Muscle of arm (tissue), 12 donors: ENCODE results near the gene TRIM60. TPM values are rescaled to one million over a fixed set of nuclear protein-coding genes. Genes with fewer than 3 reads are reported as not detected.
"Not testable (repeated sequence)": the region's sequence is repeated elsewhere in the genome, so short reads cannot be mapped to it uniquely, and the experiment has no call there.

Experiments used
- DNase-seq: peaks from one replicate; pipeline ENCODE4 v3.0.0-alpha.2; 2013
- polyA plus RNA-seq, 12 donors: library from polyadenylated mRNA; unstranded; fragments of 120-200 nt; gene quantifications; one replicate each; pipeline ENCODE4 v1.2.1, GENCODE V29; 2013; ENCODE audit not compliant: insufficient read length in 12 of 12

The TRIM60 gene
- polyA plus RNA-seq, 12 donors, result not detected

DNA sequence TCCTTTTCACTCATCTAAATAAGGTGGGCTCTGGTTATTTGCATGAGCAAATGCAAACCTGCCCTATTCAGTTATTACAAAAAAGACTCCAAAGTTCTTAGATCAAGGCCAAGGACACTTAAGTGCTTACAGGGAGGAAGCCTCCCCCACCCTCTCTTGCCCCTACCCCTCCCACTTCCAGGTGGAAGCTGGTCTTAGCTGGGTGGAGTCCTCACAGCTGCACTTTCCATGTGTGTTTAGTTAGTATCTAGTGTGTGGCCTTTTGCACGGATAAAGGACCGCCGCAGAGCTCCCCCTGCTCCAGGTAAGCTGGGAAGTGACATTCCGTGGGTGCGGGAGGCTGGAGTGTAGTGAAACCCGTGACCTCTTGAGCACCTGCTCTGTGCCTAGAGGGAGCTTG is 21.8 kb downstream of the TRIM60 start, which contains the start of gene TRIM75:
TSS of gene TRIM75 (plus strand) at position 222 of the 400 bp plus-strand sequence. CDS start 5,282 bp downstream, outside the sequence.
- DNase-seq, result no peak

DNA sequence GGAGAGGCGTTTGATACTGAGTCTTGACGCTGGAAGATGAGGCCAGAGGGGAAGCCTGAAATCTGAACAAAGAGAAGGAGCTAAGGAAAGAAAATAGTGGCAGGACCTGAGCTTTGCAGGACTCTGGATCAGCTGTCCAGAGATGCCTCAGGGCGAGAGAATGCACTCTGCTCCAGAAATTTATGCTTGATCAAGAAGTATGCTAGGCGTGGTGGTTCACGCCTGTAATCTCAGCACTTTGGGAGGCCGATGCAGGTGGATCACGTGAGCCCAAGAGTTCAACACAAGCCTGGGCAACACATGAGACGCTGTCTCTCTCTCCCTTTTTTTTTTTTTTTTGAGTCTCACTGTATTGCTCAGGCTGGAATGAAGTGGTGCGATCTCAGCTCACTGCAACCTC is 23.8 kb downstream of the TRIM60 start:
- DNase-seq, result no peak

DNA sequence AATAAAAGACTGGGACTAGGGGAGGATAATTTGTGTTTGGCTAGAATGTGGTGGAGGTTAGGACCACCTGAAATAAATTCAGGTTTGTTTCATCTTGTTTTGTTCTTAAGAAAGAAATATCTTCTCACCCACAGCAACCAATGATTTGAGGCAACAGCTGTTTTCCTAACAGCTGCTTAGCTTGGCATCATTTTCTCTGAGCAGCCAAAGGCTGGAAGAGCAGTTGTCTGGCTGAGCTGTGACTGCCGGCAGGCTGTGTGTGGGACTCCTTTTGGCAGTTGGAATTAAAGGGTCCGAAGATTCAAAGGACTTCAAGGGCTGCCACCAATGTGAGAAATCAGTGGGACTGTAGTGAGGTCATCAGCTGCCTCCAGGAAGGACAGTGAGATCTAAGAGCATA is 26.9 kb downstream of the TRIM60 start:
- DNase-seq, result peak; percentile 44

DNA sequence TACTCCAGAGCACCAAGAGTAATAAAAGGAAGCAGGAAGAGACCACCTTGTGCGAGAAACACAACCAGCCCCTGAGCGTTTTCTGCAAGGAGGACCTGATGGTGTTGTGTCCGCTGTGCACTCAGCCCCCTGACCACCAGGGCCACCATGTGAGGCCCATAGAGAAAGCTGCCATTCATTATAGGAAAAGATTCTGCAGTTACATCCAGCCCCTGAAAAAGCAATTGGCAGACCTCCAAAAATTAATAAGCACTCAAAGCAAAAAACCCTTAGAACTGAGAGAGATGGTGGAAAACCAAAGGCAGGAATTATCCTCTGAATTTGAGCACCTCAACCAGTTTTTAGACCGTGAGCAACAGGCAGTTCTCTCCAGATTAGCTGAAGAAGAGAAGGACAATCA is 27.6 kb downstream of the TRIM60 start:
- DNase-seq, result no peak

DNA sequence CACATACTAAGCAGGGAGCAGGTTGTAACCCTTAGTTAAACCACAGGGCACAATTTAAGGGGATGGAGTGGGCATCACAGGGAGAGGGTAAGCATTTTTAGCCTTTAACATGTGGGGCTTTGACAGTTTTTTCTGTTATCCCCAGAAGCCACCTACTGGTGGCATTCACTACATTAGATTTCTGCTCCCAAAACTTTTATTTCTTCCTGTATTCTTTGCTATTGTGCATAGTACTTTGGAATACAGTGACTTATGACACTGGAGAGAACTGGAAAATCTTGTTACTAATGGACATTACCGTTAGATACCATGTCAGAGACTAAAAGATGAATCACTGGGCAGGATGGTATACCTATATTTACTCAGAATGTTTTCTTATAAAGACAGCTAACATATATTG is 29.1 kb downstream of the TRIM60 start:
- DNase-seq, result no peak

DNA sequence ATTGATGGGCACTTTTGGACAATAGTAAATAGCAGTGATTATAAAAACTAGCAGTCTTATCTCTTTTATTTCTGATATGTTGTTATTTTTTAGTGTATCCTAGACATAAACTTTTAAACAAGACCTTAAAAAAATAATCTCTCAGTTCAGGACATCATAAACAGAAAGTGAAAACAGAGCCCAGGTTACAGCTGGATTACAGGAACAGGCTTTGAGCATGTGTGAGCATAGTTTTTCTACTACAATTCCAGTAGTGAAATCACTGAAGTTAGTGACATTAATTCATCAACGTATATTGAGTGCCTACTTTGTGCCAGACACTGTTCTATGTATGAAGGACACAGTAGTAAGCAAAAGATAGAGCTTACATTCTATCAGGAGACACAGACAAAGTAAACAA is 38.8 kb downstream of the TRIM60 start:
- DNase-seq, result no peak

DNA sequence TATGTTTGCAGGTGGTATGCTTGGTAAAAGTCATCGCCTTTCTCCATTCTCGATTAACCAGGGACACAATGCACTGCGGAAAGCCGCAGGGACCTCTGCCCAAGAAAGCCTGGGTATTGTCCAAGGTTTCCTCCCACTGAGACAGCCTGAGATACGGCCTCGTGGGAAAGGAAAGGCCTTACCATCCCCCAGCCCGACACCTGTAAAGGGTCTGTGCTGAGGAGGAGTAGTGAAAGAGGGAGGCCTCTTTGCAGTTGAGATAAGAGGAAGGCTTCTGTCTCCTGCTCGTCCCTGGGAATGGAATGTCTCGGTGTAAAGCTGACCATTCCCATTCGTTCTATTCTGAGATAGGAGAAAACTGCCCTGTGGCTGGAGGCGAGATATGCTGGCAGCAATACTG is 41.5 kb downstream of the TRIM60 start:
- not testable (repeated sequence) for DNase-seq

DNA sequence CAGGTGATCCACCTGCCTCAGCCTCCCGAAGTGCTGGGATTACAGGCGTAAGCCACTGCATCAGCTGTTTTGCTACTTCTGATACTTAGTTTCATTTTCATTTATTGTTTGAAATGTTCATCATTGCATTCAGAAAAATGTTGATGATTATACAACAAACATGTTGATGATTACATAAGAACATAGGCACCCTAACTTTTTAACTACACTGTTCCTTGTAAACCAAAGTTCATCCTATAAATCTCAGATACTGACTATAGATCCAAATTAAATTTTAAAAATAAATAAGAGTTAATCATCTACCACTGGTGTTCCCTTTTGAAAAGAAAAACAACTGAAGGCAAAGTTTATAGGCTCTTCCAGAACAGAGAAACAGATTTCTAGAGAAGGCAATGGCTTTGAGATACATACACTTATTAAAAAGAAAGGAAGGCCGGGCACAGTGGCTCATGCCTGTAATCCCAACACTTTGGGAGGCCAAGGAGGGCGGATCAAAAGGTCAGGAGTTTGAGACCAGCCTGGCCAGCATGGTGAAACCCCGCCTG is 45.3 kb downstream of the TRIM60 start:
- DNase-seq, result no peak

DNA sequence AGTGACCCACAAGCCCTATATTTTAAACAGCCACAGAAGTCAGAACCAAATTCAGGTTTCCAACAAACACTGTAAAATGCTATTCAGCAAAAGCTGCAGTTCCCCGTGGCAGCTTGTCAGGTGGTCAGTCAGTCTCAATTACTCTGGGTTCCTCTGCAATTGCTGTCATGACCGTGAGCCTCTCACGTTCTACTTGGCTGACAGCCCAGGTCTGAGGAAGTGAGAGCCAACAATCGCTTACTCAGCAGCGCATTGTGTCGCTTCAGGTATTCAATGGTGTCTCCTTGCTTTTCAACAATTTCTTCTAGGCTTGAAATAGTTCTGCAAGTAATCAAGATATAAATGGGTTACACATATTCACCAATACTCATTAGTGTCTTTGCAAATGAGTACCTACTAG is 47.7 kb downstream of the TRIM60 start:
- DNase-seq, result peak; percentile 20

DNA sequence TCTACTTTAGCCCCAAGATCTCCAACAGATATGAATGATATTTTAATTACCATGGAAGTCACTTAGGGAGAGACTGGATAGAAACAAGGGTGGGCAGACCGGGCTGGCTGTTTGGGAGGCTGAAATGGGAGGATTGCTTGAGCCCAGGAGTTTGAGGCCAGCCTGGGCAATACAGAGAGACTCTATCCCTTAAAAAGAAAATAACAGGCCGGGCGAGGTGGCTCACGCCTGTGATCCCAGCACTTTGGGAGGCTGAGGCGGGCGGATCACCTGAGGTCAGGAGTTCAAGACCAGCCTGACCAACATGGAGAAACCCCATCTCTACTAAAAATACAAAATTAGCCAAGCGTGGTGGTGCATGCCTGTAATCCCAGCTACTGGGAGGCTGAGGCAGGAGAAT is 53.0 kb downstream of the TRIM60 start:
- DNase-seq, result not testable (repeated sequence)

DNA sequence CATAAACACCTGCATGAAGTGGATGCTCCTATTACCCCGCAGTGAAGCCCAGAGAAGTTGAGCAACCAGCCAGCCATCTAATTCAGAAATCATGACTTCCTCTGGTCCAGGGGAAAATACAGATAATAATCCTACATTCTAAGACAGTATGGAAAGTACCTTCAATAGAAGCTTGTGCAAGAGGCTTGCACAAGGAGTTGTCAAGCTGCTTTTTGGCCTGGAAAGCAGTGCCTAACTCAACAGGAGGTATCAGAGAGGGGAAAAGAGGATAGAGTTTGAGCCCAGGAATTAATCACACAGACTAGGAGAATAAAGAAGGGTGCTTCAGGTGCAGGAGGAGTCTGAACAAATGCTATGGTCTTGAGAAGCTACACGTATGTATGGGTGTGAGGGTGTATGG is 54.1 kb downstream of the TRIM60 start:
- DNase-seq, result no peak

DNA sequence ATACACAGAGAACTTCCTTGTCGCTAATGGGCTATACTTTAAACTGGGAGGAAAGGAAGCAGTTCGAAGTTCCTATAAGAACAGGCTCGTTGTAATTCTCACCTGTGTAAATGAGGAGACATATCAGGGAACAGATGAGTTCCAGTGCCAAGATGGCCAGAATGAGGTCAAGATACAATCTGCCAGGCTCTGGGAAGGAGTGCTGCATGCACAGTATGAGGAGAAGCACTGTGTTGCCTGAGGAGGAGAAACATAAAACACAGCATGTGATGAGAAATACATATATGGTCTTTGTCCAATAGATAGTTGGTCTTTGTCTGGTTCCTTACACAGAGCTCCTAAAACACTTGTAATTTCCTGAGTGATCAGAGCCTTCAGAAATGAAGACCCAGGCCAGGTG is 56.6 kb downstream of the TRIM60 start:
- DNase-seq, result no peak

Other genes starting within 250 kb of the TRIM60 start
- 1 to 10 TPM in 3 of 12 donors, under 1 TPM in 8, not detected in 1; 0.05 to 4.0 (median 0.36) TPM for gene APELA, start 154.8 kb upstream of the TRIM60 start, polyA plus RNA-seq
- gene TRIM61, start 54.3 kb upstream of the TRIM60 start, polyA plus RNA-seq, result 1 to 10 TPM in 11 of 12 donors, not detected in 1; 2.2 to 7.7 (median 3.3) TPM
- under 1 TPM in 6 of 12 donors, not detected in 6; 0.09 to 0.31 (median 0.16) TPM for gene TRIM75, start 21.9 kb downstream of the TRIM60 start, polyA plus RNA-seq
- 10 to 100 TPM in 9 of 12 donors, 1 to 10 TPM in 2, not detected in 1; 8.4 to 16.7 (median 12.8) TPM for gene TMEM192, start 80.9 kb downstream of the TRIM60 start, polyA plus RNA-seq
- gene KLHL2, start 175.6 kb downstream of the TRIM60 start, polyA plus RNA-seq, result 10 to 100 TPM in 2 of 12 donors, 1 to 10 TPM in 9, not detected in 1; 7.0 to 12.4 (median 8.5) TPM